Mucosa of descending colon (tissue), 3 donors: Measurements from ENCODE around the gene MSLN. TPM values are rescaled to one million over a fixed set of nuclear protein-coding genes. Genes with fewer than 3 reads are reported as not detected.

Experiments used
- ATAC-seq: fragments of 200-7000 bp; cut with Tn5 transposase; one replicate; pipeline ENCODE4 v1.9.1; 2020; ENCODE audit warnings: mild to moderate bottlenecking, moderate library complexity
- DNase-seq, 3 donors: peaks; one replicate each; pipeline ENCODE4 v3.0.0-alpha.2; 2020
- H3K36me3 ChIP-seq: fragments of 200-600 bp; one replicate; pipeline ENCODE4 v1.8.0; 2021; ENCODE audit warnings: low read depth, mild to moderate bottlenecking
- H3K4me1 ChIP-seq: fragments of 200-600 bp; one replicate; pipeline ENCODE4 v1.8.0; 2021; ENCODE audit warnings: low read depth, mild to moderate bottlenecking
- H3K4me3 ChIP-seq: fragments of 200-600 bp; one replicate; pipeline ENCODE4 v1.8.0; 2021; ENCODE audit warnings: mild to moderate bottlenecking
- H3K9me3 ChIP-seq: fragments of 200-600 bp; one replicate; pipeline ENCODE4 v1.8.0; 2021; ENCODE audit warnings: mild to moderate bottlenecking
- intact Hi-C, 2 donors: fragments of 100-400 bp; cut with DNase I in 1 of 2; cut with micrococcal nuclease in 1 of 2; formaldehyde crosslinking; loops; one replicate each; pipeline versions ENCODE4 v1.11.0 to v1.11.1; 2022; cut with DNase I, micrococcal nuclease
- total RNA-seq, 3 donors: library from RNA; stranded (reverse); fragmentation: NEBNext Ultra II Directional in 2 of 3; extraction: Animal tissue kit (Norgen Biotek cat#: 25700) in 2 of 3; gene quantifications; one replicate each; pipeline versions ENCODE4 v1.2.1 to v1.2.4, GENCODE V29; 2021 to 2023
- TF ChIP-seq, protein P1 (sequence below): fragments of 200-600 bp; IDR thresholded peaks from one replicate; pipeline ENCODE4 v1.8.0; 2022; ENCODE audit warnings: antibody characterized with exemption, mild to moderate bottlenecking
- donor health status: DM: no; HTN: no; CAD: no; lungs with moderate emphysema.
- donor health status: DM: no; HTN: no; CAD: no.
- donor health status: DM: no; HTN: yes; CAD: no.

MSLN gene
- total RNA-seq, 3 donors from 2014 or later: 3.4 to 7.0 (median 4.7) TPM

DNA sequence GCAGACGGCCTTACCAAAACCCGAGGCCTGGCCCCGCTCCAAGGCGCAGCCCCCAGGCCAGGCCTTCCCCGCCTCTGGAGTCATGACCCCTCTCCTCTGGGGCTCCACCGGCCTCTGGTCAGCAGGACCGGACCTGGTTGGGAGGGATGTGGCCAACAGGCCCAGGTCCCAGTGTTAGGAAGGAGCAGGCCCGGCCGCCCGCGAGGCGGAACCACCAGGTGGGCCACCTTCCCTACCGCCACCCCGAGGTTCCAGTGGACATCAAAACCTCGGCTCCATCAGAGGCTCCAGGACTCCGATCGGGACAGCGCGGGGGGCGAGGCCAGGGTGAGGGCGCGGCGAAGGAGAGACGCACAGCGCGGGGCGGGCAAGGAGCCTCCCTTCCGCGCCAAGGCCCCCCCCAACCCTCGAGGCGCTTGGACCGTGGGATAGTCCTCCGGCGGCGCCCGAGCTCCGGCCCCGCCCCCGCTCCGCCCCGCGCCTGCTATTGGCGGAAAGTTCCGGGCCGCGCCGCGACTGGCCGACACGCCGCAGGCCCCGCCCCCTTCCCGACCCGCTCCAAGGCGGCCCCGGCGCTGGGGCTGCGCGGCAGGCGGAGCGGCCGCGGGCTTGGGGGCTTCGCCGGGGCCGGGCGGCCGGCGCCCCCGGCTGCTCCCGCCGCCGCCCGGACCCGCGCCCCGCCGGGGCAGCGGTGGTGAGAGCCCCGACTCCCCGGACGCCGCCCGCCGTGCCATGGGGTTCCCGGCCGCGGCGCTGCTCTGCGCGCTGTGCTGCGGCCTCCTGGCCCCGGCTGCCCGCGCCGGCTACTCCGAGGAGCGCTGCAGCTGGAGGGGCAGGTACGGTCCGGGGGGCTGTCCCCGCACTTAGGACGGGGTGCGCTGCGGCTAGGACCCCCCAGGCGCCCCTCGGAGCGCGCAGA lies 45.7 kb upstream of the MSLN start, which contains the start of gene METRN:
TSS of gene METRN (plus strand) at position 561 of the 919 bp plus-strand sequence. CDS start at position 733, 172 bp downstream.
- Histone ChIP-seq H3K4me3 (peak within 1 kb of the TSS; percentile 17), H3K4me1 (peaks cover 37% of the 10 kb centered on the region), H3K36me3 (no peaks in the 10 kb centered on the region), H3K9me3 (no peaks in the 10 kb centered on the region)
- DNase-seq (peak; percentile 92 to 96 (median 95)), ATAC-seq (peak; percentile 83)
- TF ChIP-seq, protein P1, sequence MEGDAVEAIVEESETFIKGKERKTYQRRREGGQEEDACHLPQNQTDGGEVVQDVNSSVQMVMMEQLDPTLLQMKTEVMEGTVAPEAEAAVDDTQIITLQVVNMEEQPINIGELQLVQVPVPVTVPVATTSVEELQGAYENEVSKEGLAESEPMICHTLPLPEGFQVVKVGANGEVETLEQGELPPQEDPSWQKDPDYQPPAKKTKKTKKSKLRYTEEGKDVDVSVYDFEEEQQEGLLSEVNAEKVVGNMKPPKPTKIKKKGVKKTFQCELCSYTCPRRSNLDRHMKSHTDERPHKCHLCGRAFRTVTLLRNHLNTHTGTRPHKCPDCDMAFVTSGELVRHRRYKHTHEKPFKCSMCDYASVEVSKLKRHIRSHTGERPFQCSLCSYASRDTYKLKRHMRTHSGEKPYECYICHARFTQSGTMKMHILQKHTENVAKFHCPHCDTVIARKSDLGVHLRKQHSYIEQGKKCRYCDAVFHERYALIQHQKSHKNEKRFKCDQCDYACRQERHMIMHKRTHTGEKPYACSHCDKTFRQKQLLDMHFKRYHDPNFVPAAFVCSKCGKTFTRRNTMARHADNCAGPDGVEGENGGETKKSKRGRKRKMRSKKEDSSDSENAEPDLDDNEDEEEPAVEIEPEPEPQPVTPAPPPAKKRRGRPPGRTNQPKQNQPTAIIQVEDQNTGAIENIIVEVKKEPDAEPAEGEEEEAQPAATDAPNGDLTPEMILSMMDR: no peak
- intact Hi-C loops: loop anchor here in 1 of 2 donors (10.0 kb wide), 1 partner anchor 340 kb away; no protein-coding TSS in a partner anchor

DNA sequence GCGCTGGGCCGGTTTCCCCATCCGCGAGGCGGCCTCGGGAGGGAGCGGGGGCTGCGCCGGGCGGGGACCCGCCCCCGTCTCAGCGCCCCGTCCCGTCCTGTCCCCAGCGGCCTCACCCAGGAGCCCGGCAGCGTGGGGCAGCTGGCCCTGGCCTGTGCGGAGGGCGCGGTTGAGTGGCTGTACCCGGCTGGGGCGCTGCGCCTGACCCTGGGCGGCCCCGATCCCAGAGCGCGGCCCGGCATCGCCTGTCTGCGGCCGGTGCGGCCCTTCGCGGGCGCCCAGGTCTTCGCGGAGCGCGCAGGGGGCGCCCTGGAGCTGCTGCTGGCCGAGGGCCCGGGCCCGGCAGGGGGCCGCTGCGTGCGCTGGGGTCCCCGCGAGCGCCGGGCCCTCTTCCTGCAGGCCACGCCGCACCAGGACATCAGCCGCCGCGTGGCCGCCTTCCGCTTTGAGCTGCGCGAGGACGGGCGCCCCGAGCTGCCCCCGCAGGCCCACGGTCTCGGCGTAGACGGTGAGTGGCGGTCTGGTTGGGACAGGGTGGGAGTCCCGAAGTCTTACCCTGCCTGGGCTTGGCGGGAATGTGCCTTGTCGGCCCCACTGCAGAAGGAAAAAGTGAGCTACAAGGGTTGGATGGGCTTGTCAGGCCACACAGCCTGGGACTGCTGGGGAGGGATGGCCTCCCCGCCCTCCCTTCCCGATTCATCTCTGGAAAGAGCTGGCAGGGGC lies 44.9 kb upstream of the MSLN start:
- Histone ChIP-seq H3K36me3 (no peaks in the 10 kb centered on the region), H3K9me3 (no peaks in the 10 kb centered on the region), H3K4me1 (peaks cover 43% of the 10 kb centered on the region), H3K4me3 (peak overlapping the region; percentile 17)
- intact Hi-C loops: loop anchor here in 1 of 2 donors (10.0 kb wide), 1 partner anchor 339 kb away; no protein-coding TSS in a partner anchor
- ATAC-seq (peak; percentile 21), DNase-seq (peak in 1 of 3 donors; percentile 61)
- TF ChIP-seq, protein P1: no peak

GRCh38 chr16:716200-716568 lies 44.4 kb upstream of the MSLN start:
- no peak for DNase-seq

GRCh38 chr16:716768-717325 lies 43.7 kb upstream of the MSLN start:
- H3K36me3 ChIP-seq: no peaks in the 10 kb centered on the region
- H3K4me1 ChIP-seq: peaks cover 48% of the 10 kb centered on the region
- intact Hi-C loops: loop anchor here in 1 of 2 donors (10.0 kb wide), 1 partner anchor 338 kb away; no protein-coding TSS in a partner anchor
- H3K9me3 ChIP-seq: no peaks in the 10 kb centered on the region
- ATAC-seq (no peak), DNase-seq (no peak)
- no peak overlapping the region for H3K4me3 ChIP-seq
- TF ChIP-seq, protein P1: no peak

More at GRCh38 chr16:716200-716568, 44.4 kb upstream of the MSLN start:
- peaks cover 43% of the 10 kb centered on the region for H3K4me1 ChIP-seq
- H3K36me3 ChIP-seq: no peaks in the 10 kb centered on the region
- intact Hi-C loops: loop anchor here in 1 of 2 donors (10.0 kb wide), 1 partner anchor 339 kb away; no protein-coding TSS in a partner anchor
- ATAC-seq: no peak
- H3K4me3 ChIP-seq: no peak overlapping the region
- no peaks in the 10 kb centered on the region for H3K9me3 ChIP-seq
- TF ChIP-seq, protein P1: no peak
